ENCODE results near the gene CSNK1D.

The CSNK1D gene

GRCh38 chr17:82309656-82310570, 36.4 kb upstream of the CSNK1D start:
- no peak for DNase-seq

GRCh38 chr17:82305727-82306300, 32.3 kb upstream of the CSNK1D start:
- no peak for DNase-seq

GRCh38 chr17:82304826-82305726, 31.6 kb upstream of the CSNK1D start:
- no peak for DNase-seq

GRCh38 chr17:82303944-82304808, 30.7 kb upstream of the CSNK1D start:
- no peak for DNase-seq

- DNase-seq = no peak
Observed at GRCh38 chr17:82302991-82303943, 29.8 kb upstream of the CSNK1D start.

GRCh38 chr17:82302568-82302963, 29.1 kb upstream of the CSNK1D start:
- DNase-seq = no peak

GRCh38 chr17:82301916-82302567, 28.5 kb upstream of the CSNK1D start:
- DNase-seq = no peak

GRCh38 chr17:82301300-82301915, 27.9 kb upstream of the CSNK1D start:
- DNase-seq = no peak

- DNase-seq = peak; percentile 47
Observed at GRCh38 chr17:82300707-82301270, 27.3 kb upstream of the CSNK1D start.

- DNase-seq = no peak
Observed at GRCh38 chr17:82300228-82300627, 26.7 kb upstream of the CSNK1D start.

- no peak for DNase-seq
Observed at GRCh38 chr17:82299452-82299851, 26.0 kb upstream of the CSNK1D start.

- no peak for DNase-seq
Observed at GRCh38 chr17:82298538-82299421, 25.3 kb upstream of the CSNK1D start.

GRCh38 chr17:82297714-82298537, 24.4 kb upstream of the CSNK1D start:
- peak; percentile 39 for DNase-seq

GRCh38 chr17:82297280-82297713, 23.8 kb upstream of the CSNK1D start:
- DNase-seq = no peak

GRCh38 chr17:82296511-82297279, 23.2 kb upstream of the CSNK1D start:
- DNase-seq = peak; percentile 23

GRCh38 chr17:82295472-82295814, 21.9 kb upstream of the CSNK1D start:
- no peak for DNase-seq
